ENCODE measurements around the gene RXRA.

GRCh38 chr9:134347996-134348395, 21.7 kb downstream of the RXRA start:
- TF ChIP-seq CTCF (IDR thresholded peaks at IDR 0.05) (no peak), ZFX (IDR thresholded peaks at IDR 0.05; ENCODE audit: borderline replicate concordance) (no peak)

Data from 22Rv1 (cell line).